HepG2 (cell line): ENCODE measurements around the gene DCUN1D4. TPM values are rescaled to one million over a fixed set of nuclear protein-coding genes. Genes with fewer than 3 reads are reported as not detected.

ENCODE experiments used
- AGO2 ChIP-seq: fragments of 200-400 bp; formaldehyde crosslinking; optimal IDR thresholded peaks from 2 replicates; pipeline ENCODE3; 2017; ENCODE audit warnings: mild to moderate bottlenecking, low read depth, low read length, moderate library complexity
- FOXA3 ChIP-seq: IDR thresholded peaks from 2 replicates; pipeline ENCODE4 v1.6.1; 2016; ENCODE audit warnings: missing genetic modification reagents, missing compliant biosample characterization
- HHEX ChIP-seq: IDR thresholded peaks from 2 replicates; pipeline ENCODE4 v1.6.1; 2016; ENCODE audit warnings: control low read depth
- KLF11 ChIP-seq: IDR thresholded peaks from 2 replicates; pipeline ENCODE4 v1.6.1; 2016; ENCODE audit warnings: missing compliant biosample characterization
- MAFG ChIP-seq: sonication (generic); formaldehyde crosslinking; IDR thresholded peaks from 2 replicates; pipeline ENCODE4 v1.5.1; 2020; ENCODE audit warnings: mild to moderate bottlenecking, missing genetic modification reagents
- MEIS2 ChIP-seq: sonication (generic); formaldehyde crosslinking; IDR thresholded peaks from 2 replicates; pipeline ENCODE4 v1.9.0; 2021; ENCODE audit warnings: mild to moderate bottlenecking, missing genetic modification reagents
- NFE2 ChIP-seq: sonication (generic); formaldehyde crosslinking; IDR thresholded peaks from 2 replicates; pipeline ENCODE4 v1.4.0; 2020; ENCODE audit warnings: missing genetic modification reagents
- NFE2L2 ChIP-seq: fragments of 150-350 bp; IDR thresholded peaks from 2 replicates; pipeline ENCODE4 v1.6.1; 2014; ENCODE audit warnings: low read length
- NFYC ChIP-seq: IDR thresholded peaks from 2 replicates; pipeline ENCODE4 v1.6.1; 2016; ENCODE audit warnings: missing genetic modification reagents, missing compliant biosample characterization
- NPAS2 ChIP-seq: sonication (generic); formaldehyde crosslinking; IDR thresholded peaks from 2 replicates; pipeline ENCODE4 v1.8.0; 2022; ENCODE audit warnings: mild to moderate bottlenecking, missing genetic modification reagents, borderline replicate concordance
- PATZ1 ChIP-seq: sonication (generic); formaldehyde crosslinking; IDR thresholded peaks from 2 replicates; pipeline ENCODE4 v1.4.0; 2020; ENCODE audit warnings: missing genetic modification reagents
- SMARCC2 ChIP-seq: fragments of 450-650 bp; IDR thresholded peaks from 2 replicates; pipeline ENCODE4 v1.6.1; 2017; ENCODE audit warnings: antibody characterized with exemption, mild to moderate bottlenecking
- SRSF9 ChIP-seq: fragments of 200-400 bp; formaldehyde crosslinking; IDR thresholded peaks from 2 replicates; pipeline ENCODE4 v1.6.1; 2018; ENCODE audit warnings: borderline replicate concordance, mild to moderate bottlenecking, low read depth, low read length; ENCODE audit not compliant: insufficient read depth, poor library complexity, severe bottlenecking
- SUZ12 ChIP-seq: fragments of 150-350 bp; IDR thresholded peaks from 2 replicates; pipeline ENCODE4 v1.6.1; 2014; ENCODE audit warnings: low read depth, low read length
- ZFP36L2 ChIP-seq: sonication (generic); formaldehyde crosslinking; IDR thresholded peaks from 2 replicates; pipeline ENCODE4 v1.4.0; 2020; ENCODE audit warnings: missing genetic modification reagents
- ZFP37 ChIP-seq: sonication (generic); formaldehyde crosslinking; IDR thresholded peaks from 2 replicates; pipeline ENCODE4 v1.4.0; 2020; ENCODE audit warnings: missing genetic modification reagents, borderline replicate concordance
- ZNF230 ChIP-seq: sonication (generic); formaldehyde crosslinking; IDR thresholded peaks from 2 replicates; pipeline ENCODE4 v1.4.0; 2020; ENCODE audit warnings: mild to moderate bottlenecking, missing genetic modification reagents
- ZNF362 ChIP-seq: sonication (generic); formaldehyde crosslinking; IDR thresholded peaks from 2 replicates; pipeline ENCODE4 v1.4.0; 2020; ENCODE audit warnings: missing genetic modification reagents, mild to moderate bottlenecking, borderline replicate concordance
- ZNF451 ChIP-seq: sonication (generic); formaldehyde crosslinking; IDR thresholded peaks from 2 replicates; pipeline ENCODE4 v1.5.0; 2020; ENCODE audit warnings: mild to moderate bottlenecking, missing genetic modification reagents
- ZNF501 ChIP-seq: sonication (generic); formaldehyde crosslinking; IDR thresholded peaks from 2 replicates; pipeline ENCODE4 v1.5.1; 2020; ENCODE audit warnings: mild to moderate bottlenecking, moderate library complexity, missing genetic modification reagents
- ZNF563 ChIP-seq: sonication (generic); formaldehyde crosslinking; IDR thresholded peaks from 2 replicates; pipeline ENCODE4 v1.8.0; 2022; ENCODE audit warnings: mild to moderate bottlenecking, moderate library complexity, missing genetic modification reagents
- ZNF567 ChIP-seq: sonication (generic); formaldehyde crosslinking; IDR thresholded peaks from 2 replicates; pipeline ENCODE4 v1.8.1; 2023; ENCODE audit warnings: mild to moderate bottlenecking, missing genetic modification reagents, borderline replicate concordance
- ZNF598 ChIP-seq: sonication (generic); formaldehyde crosslinking; IDR thresholded peaks from 2 replicates; pipeline ENCODE4 v1.5.1; 2020; ENCODE audit warnings: mild to moderate bottlenecking, missing genetic modification reagents, borderline replicate concordance
- ZNF644 ChIP-seq: IDR thresholded peaks from 2 replicates; pipeline ENCODE4 v1.6.1; 2016; ENCODE audit warnings: low read depth
- ZNF75D ChIP-seq: sonication (generic); formaldehyde crosslinking; IDR thresholded peaks from 2 replicates; pipeline ENCODE4 v1.8.1; 2023; ENCODE audit warnings: missing genetic modification reagents, mild to moderate bottlenecking, borderline replicate concordance
- ZSCAN30 ChIP-seq: sonication (generic); formaldehyde crosslinking; IDR thresholded peaks from 2 replicates; pipeline ENCODE4 v1.5.0; 2020; ENCODE audit warnings: mild to moderate bottlenecking, missing genetic modification reagents
- polyA plus RNA-seq, 8 experiments: library from polyadenylated mRNA; depleted of rRNA in 3 of 8; stranded (reverse) in 7 of 8; unstranded in 1 of 8; fragments of >200 nt; fragmentation: Illumina TruSeq in 4 of 8; extraction: Trizol in 4 of 8; gene quantifications; 2 replicates each; pipeline versions ENCODE4 v1.2.1 to v1.2.3, GENCODE V29; 2011 to 2016; ENCODE audit warnings: low read depth in 4 of 8, missing spikeins in 1 of 8, mixed read lengths in 1 of 8; ENCODE audit not compliant: insufficient read depth in 1 of 8
- total RNA-seq, 5 experiments: library from RNA; depleted of rRNA; stranded (reverse); fragments of >200 nt; fragmentation: Illumina TruSeq; extraction: Trizol; gene quantifications; 2 replicates each; pipeline ENCODE4 v1.2.3, GENCODE V29; 2016; ENCODE audit warnings: low read depth in 1 of 5
- TF ChIP-seq, protein P1 (sequence below): sonication (generic); formaldehyde crosslinking; IDR thresholded peaks from 2 replicates; pipeline ENCODE4 v1.4.0; 2020; ENCODE audit warnings: missing genetic modification reagents, mild to moderate bottlenecking, borderline replicate concordance

The DCUN1D4 gene
- total and polyA plus RNA-seq, 2 of the 13 experiments (the other 11 are each of a cell fraction or from before 2014, with no cell fraction given), result 27.9 to 44.4 TPM

DNA sequence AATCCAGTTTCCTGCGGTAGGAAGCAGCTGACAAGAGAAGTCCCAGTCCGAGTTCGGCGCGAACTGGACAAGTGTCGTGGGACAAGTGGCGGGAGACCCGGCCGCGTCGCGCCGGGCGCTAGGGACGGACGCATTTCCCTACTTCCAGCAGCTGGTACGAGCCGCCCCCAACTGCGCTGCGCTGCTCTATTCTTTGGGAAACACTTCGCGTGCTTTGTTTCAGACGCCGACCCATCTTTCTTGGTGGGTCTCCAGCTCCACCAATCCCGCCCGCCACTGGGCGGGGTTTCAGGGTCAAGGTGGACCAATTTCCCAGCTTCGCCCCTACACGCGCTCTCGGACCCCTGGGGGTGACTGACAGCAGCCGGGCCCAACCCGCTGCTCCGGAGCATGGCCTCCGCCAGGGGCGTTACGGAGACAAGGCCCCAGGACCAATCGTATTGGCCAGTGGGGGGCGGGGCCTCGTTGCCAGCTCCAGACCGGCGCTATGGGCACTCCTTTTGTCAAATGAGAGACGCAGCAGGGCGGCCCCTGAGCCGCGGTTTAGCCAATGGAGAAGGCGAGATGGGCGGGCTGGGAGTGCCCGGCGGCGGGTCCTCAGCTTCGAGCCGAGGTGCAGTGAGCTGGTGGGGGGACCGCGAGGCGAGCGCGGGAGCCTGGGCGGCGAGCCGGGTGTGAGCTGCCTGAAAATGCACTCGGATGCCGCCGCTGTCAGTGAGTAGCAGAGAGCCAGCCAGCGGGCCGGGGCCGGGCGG is at the start of gene DCUN1D4 (continued):
- no peak for TF ChIP-seq ZFP36L2
- no peak for TF ChIP-seq MAFG (CRISPR knock-in tag)
- no peak for TF ChIP-seq NFE2
- TF ChIP-seq ZNF451 (CRISPR knock-in tag), result no peak
- no peak for TF ChIP-seq HHEX
- TF ChIP-seq MEIS2 (CRISPR knock-in tag), result no peak
- peak; percentile 74; the same call in 1 of the 2 replicates for TF ChIP-seq ZNF501 (CRISPR knock-in tag)
- TF ChIP-seq ZNF230 (CRISPR knock-in tag), result no peak
- no peak for TF ChIP-seq KLF11 (CRISPR knock-in tag)
- TF ChIP-seq ZFP37 (CRISPR knock-in tag), result no peak
- TF ChIP-seq NFYC (CRISPR knock-in tag), result peak; percentile 100
- no peak for TF ChIP-seq ZNF644 (CRISPR knock-in tag)
- peak; percentile 69; the same call in 1 of the 2 replicates for TF ChIP-seq ZSCAN30 (CRISPR knock-in tag)
- 0 out of 2 replicates have a peak, but pooled peaks have one; percentile 24 for TF ChIP-seq ZNF598 (CRISPR knock-in tag)
- TF ChIP-seq SRSF9, result no peak
- TF ChIP-seq ZNF563, result 0 out of 2 replicates have a peak, but pooled peaks have one; percentile 49
- TF ChIP-seq AGO2, result peak; percentile 33
- TF ChIP-seq, protein P1, sequence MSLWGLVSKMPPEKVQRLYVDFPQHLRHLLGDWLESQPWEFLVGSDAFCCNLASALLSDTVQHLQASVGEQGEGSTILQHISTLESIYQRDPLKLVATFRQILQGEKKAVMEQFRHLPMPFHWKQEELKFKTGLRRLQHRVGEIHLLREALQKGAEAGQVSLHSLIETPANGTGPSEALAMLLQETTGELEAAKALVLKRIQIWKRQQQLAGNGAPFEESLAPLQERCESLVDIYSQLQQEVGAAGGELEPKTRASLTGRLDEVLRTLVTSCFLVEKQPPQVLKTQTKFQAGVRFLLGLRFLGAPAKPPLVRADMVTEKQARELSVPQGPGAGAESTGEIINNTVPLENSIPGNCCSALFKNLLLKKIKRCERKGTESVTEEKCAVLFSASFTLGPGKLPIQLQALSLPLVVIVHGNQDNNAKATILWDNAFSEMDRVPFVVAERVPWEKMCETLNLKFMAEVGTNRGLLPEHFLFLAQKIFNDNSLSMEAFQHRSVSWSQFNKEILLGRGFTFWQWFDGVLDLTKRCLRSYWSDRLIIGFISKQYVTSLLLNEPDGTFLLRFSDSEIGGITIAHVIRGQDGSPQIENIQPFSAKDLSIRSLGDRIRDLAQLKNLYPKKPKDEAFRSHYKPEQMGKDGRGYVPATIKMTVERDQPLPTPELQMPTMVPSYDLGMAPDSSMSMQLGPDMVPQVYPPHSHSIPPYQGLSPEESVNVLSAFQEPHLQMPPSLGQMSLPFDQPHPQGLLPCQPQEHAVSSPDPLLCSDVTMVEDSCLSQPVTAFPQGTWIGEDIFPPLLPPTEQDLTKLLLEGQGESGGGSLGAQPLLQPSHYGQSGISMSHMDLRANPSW, result no peak
- no peak for TF ChIP-seq SUZ12
- TF ChIP-seq ZNF75D (CRISPR knock-in tag), result no peak
- no peak for TF ChIP-seq NFE2L2
- no peak for TF ChIP-seq ZNF362
- TF ChIP-seq SMARCC2, result no peak
- TF ChIP-seq NPAS2 (CRISPR knock-in tag), result no peak
- TF ChIP-seq FOXA3 (CRISPR knock-in tag), result no peak
- TF ChIP-seq ZNF567 (CRISPR knock-in tag), result no peak
- no peak; the same call in 1 of the 2 replicates for TF ChIP-seq PATZ1 (CRISPR knock-in tag)
